GDM1 (cell line): ENCODE measurements around the gene TP73.

Source experiments
- DNase-seq: peaks from one replicate; lab custom pipeline; 2025; lab: John Stamatoyannopoulos, UW

The TP73 gene

GRCh38 chr1:3729594-3730542, 77.6 kb downstream of the TP73 start:
- no peak for DNase-seq

GRCh38 chr1:3730543-3731247, 78.4 kb downstream of the TP73 start:
- no peak for DNase-seq

- no peak for DNase-seq
These were observed 79.5 kb downstream of the TP73 start for GRCh38 chr1:3731583-3732433.

- DNase-seq: no peak
These were observed 80.2 kb downstream of the TP73 start for GRCh38 chr1:3732434-3733093.

GRCh38 chr1:3733094-3733882, 81.0 kb downstream of the TP73 start:
- no peak for DNase-seq

GRCh38 chr1:3733883-3734589, 81.7 kb downstream of the TP73 start:
- DNase-seq: no peak

- DNase-seq: no peak
These were observed 82.3 kb downstream of the TP73 start for GRCh38 chr1:3734602-3735001.

GRCh38 chr1:3735027-3735681, 82.8 kb downstream of the TP73 start:
- DNase-seq: no peak

- no peak for DNase-seq
These were observed 83.4 kb downstream of the TP73 start for GRCh38 chr1:3735688-3736087.

- no peak for DNase-seq
These were observed 83.8 kb downstream of the TP73 start for GRCh38 chr1:3736131-3736561.

- no peak for DNase-seq
These were observed 84.4 kb downstream of the TP73 start for GRCh38 chr1:3736708-3737107.

GRCh38 chr1:3738943-3739342, 86.6 kb downstream of the TP73 start:
- no peak for DNase-seq

GRCh38 chr1:3740042-3740441, 87.7 kb downstream of the TP73 start:
- DNase-seq: no peak

GRCh38 chr1:3740752-3741151, 88.4 kb downstream of the TP73 start:
- DNase-seq: no peak

- DNase-seq: no peak
These were observed 89.5 kb downstream of the TP73 start for GRCh38 chr1:3741566-3742438.

GRCh38 chr1:3742439-3743298, 90.4 kb downstream of the TP73 start:
- DNase-seq: no peak

GRCh38 chr1:3743421-3743820, 91.1 kb downstream of the TP73 start:
- DNase-seq: no peak

GRCh38 chr1:3743826-3744225, 91.5 kb downstream of the TP73 start:
- DNase-seq: no peak
